ENCODE results near the gene FBXO33. TPM values are rescaled to one million over a fixed set of nuclear protein-coding genes. Genes with fewer than 3 reads are reported as not detected.

FBXO33 gene
- total and polyA plus RNA-seq, 2 donors (not counting 1 experiment from before 2014, with no cell fraction given) = 17.3 to 19.3 TPM

DNA sequence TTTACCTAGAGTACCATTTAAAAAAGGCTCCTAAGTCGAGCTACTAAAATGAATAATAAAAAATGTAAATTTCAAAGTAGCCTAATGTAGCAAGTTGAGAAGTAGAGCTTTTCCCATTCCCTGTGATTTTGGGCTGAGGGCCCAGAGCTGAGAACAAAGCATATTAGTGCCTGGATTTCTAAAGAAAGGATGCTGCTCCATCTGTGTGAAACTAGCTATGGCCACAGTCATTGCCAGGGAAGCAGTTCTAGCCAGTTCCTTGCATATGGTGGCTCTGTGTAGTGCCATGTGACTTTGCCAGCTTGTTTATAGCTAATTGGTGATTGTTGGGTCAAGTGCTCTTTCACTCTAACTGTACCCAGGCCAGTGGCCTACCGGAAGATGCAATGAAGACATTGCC is 20.4 kb upstream of the FBXO33 start:
- no peak for DNase-seq
- H3K36me3 ChIP-seq (replicated peaks in 1 of 2; ENCODE audit: control extremely low read depth in 1 of 2, control insufficient read depth in 1 of 2, extremely low read depth in 1 of 2, insufficient read depth in 2 of 2, low read length in 1 of 2) = no peaks in the 10 kb centered on the region
- H3K79me2 ChIP-seq (ENCODE audit: control insufficient read depth, insufficient read depth, low read length) = no peaks in the 10 kb centered on the region
- no peaks in the 10 kb centered on the region for H3K9me3 ChIP-seq (ENCODE audit: control extremely low read depth in 1 of 3, control insufficient read depth in 2 of 3, insufficient read depth in 1 of 3, low read length in 2 of 3)
- ChIA-PET CTCF (no interaction called here), POLR2A (no interaction called here)
- WGBS (ENCODE audit: insufficient coverage) = 100% methylated on average over 1 of the region's 2 CpGs
- Mint-ChIP-seq H3K4me3 (no peak overlapping the region), H3K27ac (no peak overlapping the region), H3K9me3 (ENCODE audit: insufficient read depth) (no peaks in the 10 kb centered on the region), H3K4me1 (no peaks in the 10 kb centered on the region), H3K27me3 (no peaks in the 10 kb centered on the region)
- no peaks in the 10 kb centered on the region for H3K4me1 ChIP-seq (ENCODE audit: control insufficient read depth in 2 of 2, insufficient read depth in 2 of 2, low read length in 2 of 2)
- no peak overlapping the region for H3K9ac ChIP-seq (ENCODE audit: low read length)
- H3K27ac ChIP-seq (ENCODE audit: low read length in 2 of 2) = no peak overlapping the region
- ATAC-seq (ENCODE audit: low read depth) = no peak
- H3K27me3 ChIP-seq (replicated peaks in 1 of 4; ENCODE audit: control extremely low read depth in 1 of 4, control insufficient read depth in 3 of 4, insufficient read depth in 4 of 4, low read length in 3 of 4) = no peaks in the 10 kb centered on the region
- no peak overlapping the region for H3K4me2 ChIP-seq (replicated peaks; ENCODE audit: low read depth, low read length, poor library complexity, severe bottlenecking)
- intact Hi-C loops (cut with micrococcal nuclease) = no loop called here
- H4K20me1 ChIP-seq (ENCODE audit: control insufficient read depth, insufficient read depth, low read length, poor library complexity, severe bottlenecking) = no peaks in the 10 kb centered on the region
- no peak overlapping the region for H2AFZ ChIP-seq (ENCODE audit: insufficient read depth, low read depth, low read length, poor library complexity, severe bottlenecking)
- H3K4me3 ChIP-seq (ENCODE audit: control extremely low read depth in 1 of 5, extremely low read depth in 1 of 5, insufficient read depth in 1 of 5, low read depth in 2 of 5, low read length in 4 of 5) = no peak overlapping the region
- no peak for TF ChIP-seq EZH2 (IDR thresholded peaks at IDR 0.05; ENCODE audit: borderline replicate concordance, insufficient read depth, low read depth, low read length, poor library complexity, severe bottlenecking)
- TF ChIP-seq, protein P1, sequence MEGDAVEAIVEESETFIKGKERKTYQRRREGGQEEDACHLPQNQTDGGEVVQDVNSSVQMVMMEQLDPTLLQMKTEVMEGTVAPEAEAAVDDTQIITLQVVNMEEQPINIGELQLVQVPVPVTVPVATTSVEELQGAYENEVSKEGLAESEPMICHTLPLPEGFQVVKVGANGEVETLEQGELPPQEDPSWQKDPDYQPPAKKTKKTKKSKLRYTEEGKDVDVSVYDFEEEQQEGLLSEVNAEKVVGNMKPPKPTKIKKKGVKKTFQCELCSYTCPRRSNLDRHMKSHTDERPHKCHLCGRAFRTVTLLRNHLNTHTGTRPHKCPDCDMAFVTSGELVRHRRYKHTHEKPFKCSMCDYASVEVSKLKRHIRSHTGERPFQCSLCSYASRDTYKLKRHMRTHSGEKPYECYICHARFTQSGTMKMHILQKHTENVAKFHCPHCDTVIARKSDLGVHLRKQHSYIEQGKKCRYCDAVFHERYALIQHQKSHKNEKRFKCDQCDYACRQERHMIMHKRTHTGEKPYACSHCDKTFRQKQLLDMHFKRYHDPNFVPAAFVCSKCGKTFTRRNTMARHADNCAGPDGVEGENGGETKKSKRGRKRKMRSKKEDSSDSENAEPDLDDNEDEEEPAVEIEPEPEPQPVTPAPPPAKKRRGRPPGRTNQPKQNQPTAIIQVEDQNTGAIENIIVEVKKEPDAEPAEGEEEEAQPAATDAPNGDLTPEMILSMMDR (IDR thresholded peaks at IDR 0.05) = no peak

DNA sequence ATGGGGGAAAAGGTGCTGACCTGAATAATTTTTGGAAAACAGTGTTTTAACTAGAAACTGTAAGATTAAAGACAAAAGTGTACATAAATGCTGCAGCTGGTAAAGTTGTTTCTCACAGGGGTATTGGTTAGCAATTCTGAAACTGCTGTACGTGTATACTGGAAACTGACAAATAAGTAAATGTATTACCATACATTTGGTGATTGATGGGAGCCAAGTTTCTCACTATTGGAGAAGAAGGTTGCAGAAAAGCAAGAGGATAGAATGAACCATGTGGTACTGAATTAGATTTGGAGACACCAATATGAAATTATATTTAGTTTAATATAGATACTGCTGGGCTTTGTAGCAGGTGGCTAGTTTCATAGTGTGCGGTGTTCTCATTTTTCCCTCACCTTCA is 19.6 kb upstream of the FBXO33 start:
- H3K79me2 ChIP-seq (ENCODE audit: control insufficient read depth, insufficient read depth, low read length) = no peaks in the 10 kb centered on the region
- no peak for ATAC-seq (ENCODE audit: low read depth)

More for the DNA sequence above, 19.6 kb upstream of the FBXO33 start:
- Histone ChIP-seq H3K9ac (ENCODE audit: low read length) (no peak overlapping the region), H3K4me3 (ENCODE audit: control extremely low read depth in 1 of 5, extremely low read depth in 1 of 5, insufficient read depth in 1 of 5, low read depth in 2 of 5, low read length in 4 of 5) (no peak overlapping the region), H3K4me1 (ENCODE audit: control insufficient read depth in 2 of 2, insufficient read depth in 2 of 2, low read length in 2 of 2) (no peaks in the 10 kb centered on the region), H4K20me1 (ENCODE audit: control insufficient read depth, insufficient read depth, low read length, poor library complexity, severe bottlenecking) (no peaks in the 10 kb centered on the region), H2AFZ (ENCODE audit: insufficient read depth, low read depth, low read length, poor library complexity, severe bottlenecking) (no peak overlapping the region), H3K4me2 (replicated peaks; ENCODE audit: low read depth, low read length, poor library complexity, severe bottlenecking) (no peak overlapping the region), H3K27me3 (replicated peaks in 1 of 4; ENCODE audit: control extremely low read depth in 1 of 4, control insufficient read depth in 3 of 4, insufficient read depth in 4 of 4, low read length in 3 of 4) (no peaks in the 10 kb centered on the region), H3K27ac (ENCODE audit: low read length in 2 of 2) (no peak overlapping the region), H3K9me3 (ENCODE audit: control extremely low read depth in 1 of 3, control insufficient read depth in 2 of 3, insufficient read depth in 1 of 3, low read length in 2 of 3) (no peaks in the 10 kb centered on the region), H3K36me3 (replicated peaks in 1 of 2; ENCODE audit: control extremely low read depth in 1 of 2, control insufficient read depth in 1 of 2, extremely low read depth in 1 of 2, insufficient read depth in 2 of 2, low read length in 1 of 2) (no peaks in the 10 kb centered on the region)
- no peak for TF ChIP-seq EZH2 (IDR thresholded peaks at IDR 0.05; ENCODE audit: borderline replicate concordance, insufficient read depth, low read depth, low read length, poor library complexity, severe bottlenecking)
- TF ChIP-seq, protein P1 (IDR thresholded peaks at IDR 0.05) = no peak
- DNase-seq = no peak
- ChIA-PET POLR2A (no interaction called here), CTCF (no interaction called here)
- Mint-ChIP-seq H3K9me3 (ENCODE audit: insufficient read depth) (no peaks in the 10 kb centered on the region), H3K27me3 (no peaks in the 10 kb centered on the region), H3K4me3 (no peak overlapping the region), H3K27ac (no peak overlapping the region), H3K4me1 (no peaks in the 10 kb centered on the region)
- intact Hi-C loops (cut with micrococcal nuclease) = no loop called here
- WGBS (ENCODE audit: insufficient coverage) = no CpG with 5 or more reads among the region's 2 CpGs

All from B cell (primary cell).